ENCODE measurements around the gene RFT1. TPM values are rescaled to one million over a fixed set of nuclear protein-coding genes. Genes with fewer than 3 reads are reported as not detected.

Gene RFT1
- total and polyA plus RNA-seq, 2 donors (not counting 1 experiment from before 2014, with no cell fraction given) = 9.7 to 20.5 TPM

- Histone ChIP-seq H3K4me2 (ENCODE audit: extremely low read depth, insufficient read depth, low read length) (no peak overlapping the region), H3K4me3 (replicated peaks in 1 of 4; ENCODE audit: control extremely low read depth in 1 of 4, insufficient read depth in 1 of 4, low read depth in 3 of 4, low read length in 4 of 4) (no peak overlapping the region), H3K9me3 (ENCODE audit: control insufficient read depth, insufficient read depth, low read depth, low read length) (no peaks in the 10 kb centered on the region), H3K27me3 (ENCODE audit: control insufficient read depth, insufficient read depth, low read length) (no peaks in the 10 kb centered on the region), H4K20me1 (ENCODE audit: control insufficient read depth, extremely low read depth, insufficient read depth, low read length) (no peaks in the 10 kb centered on the region), H3K9ac (ENCODE audit: insufficient read depth, low read length) (no peak overlapping the region), H3K27ac (ENCODE audit: insufficient read depth, low read length) (peak overlapping the region; percentile 78), H3K36me3 (ENCODE audit: control insufficient read depth, insufficient read depth, low read length) (no peaks in the 10 kb centered on the region), H3K79me2 (ENCODE audit: control insufficient read depth, insufficient read depth, low read length) (peaks cover 7% of the 10 kb centered on the region), H2AFZ (ENCODE audit: low read length) (peak overlapping the region; percentile 42), H3K4me1 (ENCODE audit: control insufficient read depth, extremely low read depth, insufficient read depth, low read length) (peaks cover 10% of the 10 kb centered on the region)
- no peak for TF ChIP-seq CTCF (conservative IDR thresholded peaks at IDR 0.05 in 1 of 2, IDR thresholded peaks at IDR 0.05 in 1 of 2; ENCODE audit: low read depth in 1 of 2, low read length in 2 of 2)
- no peak for TF ChIP-seq EZH2 (IDR thresholded peaks at IDR 0.05; ENCODE audit: low read length, missing control alignments)
- DNase-seq (ENCODE audit: low read depth in 2 of 2) = peak in 1 of 2 donors; percentile 22
These were observed 37.4 kb upstream of the RFT1 start for GRCh38 chr3:53167418-53168174.

GRCh38 chr3:53166781-53167291 lies 36.6 kb upstream of the RFT1 start:
- Histone ChIP-seq H3K9me3 (ENCODE audit: control insufficient read depth, insufficient read depth, low read depth, low read length) (no peaks in the 10 kb centered on the region), H3K36me3 (ENCODE audit: control insufficient read depth, insufficient read depth, low read length) (no peaks in the 10 kb centered on the region), H2AFZ (ENCODE audit: low read length) (peak overlapping the region; percentile 90), H3K4me1 (ENCODE audit: control insufficient read depth, extremely low read depth, insufficient read depth, low read length) (peaks cover 14% of the 10 kb centered on the region), H3K27ac (ENCODE audit: insufficient read depth, low read length) (peak overlapping the region; percentile 78), H3K4me3 (replicated peaks in 1 of 4; ENCODE audit: control extremely low read depth in 1 of 4, insufficient read depth in 1 of 4, low read depth in 3 of 4, low read length in 4 of 4) (no peak overlapping the region), H3K79me2 (ENCODE audit: control insufficient read depth, insufficient read depth, low read length) (peaks cover 11% of the 10 kb centered on the region), H4K20me1 (ENCODE audit: control insufficient read depth, extremely low read depth, insufficient read depth, low read length) (no peaks in the 10 kb centered on the region), H3K27me3 (ENCODE audit: control insufficient read depth, insufficient read depth, low read length) (no peaks in the 10 kb centered on the region), H3K9ac (ENCODE audit: insufficient read depth, low read length) (peak overlapping the region; percentile 40), H3K4me2 (ENCODE audit: extremely low read depth, insufficient read depth, low read length) (peak overlapping the region; percentile 75)
- no peak for TF ChIP-seq CTCF (conservative IDR thresholded peaks at IDR 0.05 in 1 of 2, IDR thresholded peaks at IDR 0.05 in 1 of 2; ENCODE audit: low read depth in 1 of 2, low read length in 2 of 2)
- DNase-seq (ENCODE audit: low read depth in 2 of 2) = peak; percentile 62 to 74

GRCh38 chr3:53166206-53166605 lies 36.0 kb upstream of the RFT1 start:
- Histone ChIP-seq H3K27ac (ENCODE audit: insufficient read depth, low read length) (no peak overlapping the region), H3K36me3 (ENCODE audit: control insufficient read depth, insufficient read depth, low read length) (no peaks in the 10 kb centered on the region), H4K20me1 (ENCODE audit: control insufficient read depth, extremely low read depth, insufficient read depth, low read length) (no peaks in the 10 kb centered on the region), H3K4me1 (ENCODE audit: control insufficient read depth, extremely low read depth, insufficient read depth, low read length) (peaks cover 14% of the 10 kb centered on the region), H3K9me3 (ENCODE audit: control insufficient read depth, insufficient read depth, low read depth, low read length) (no peaks in the 10 kb centered on the region), H3K4me3 (replicated peaks in 1 of 4; ENCODE audit: control extremely low read depth in 1 of 4, insufficient read depth in 1 of 4, low read depth in 3 of 4, low read length in 4 of 4) (no peak overlapping the region), H3K4me2 (ENCODE audit: extremely low read depth, insufficient read depth, low read length) (no peak overlapping the region), H3K9ac (ENCODE audit: insufficient read depth, low read length) (no peak overlapping the region), H2AFZ (ENCODE audit: low read length) (no peak overlapping the region), H3K27me3 (ENCODE audit: control insufficient read depth, insufficient read depth, low read length) (no peaks in the 10 kb centered on the region), H3K79me2 (ENCODE audit: control insufficient read depth, insufficient read depth, low read length) (peaks cover 13% of the 10 kb centered on the region)
- TF ChIP-seq EZH2 (IDR thresholded peaks at IDR 0.05; ENCODE audit: low read length, missing control alignments) (no peak), CTCF (conservative IDR thresholded peaks at IDR 0.05 in 1 of 2, IDR thresholded peaks at IDR 0.05 in 1 of 2; ENCODE audit: low read depth in 1 of 2, low read length in 2 of 2) (no peak)
- no peak for DNase-seq (ENCODE audit: low read depth in 2 of 2)

All from fibroblast of lung (primary cell).